CD4-positive, alpha-beta T cell treated with Interleukin-15 for 4 hours (primary cell): ENCODE results near the gene ARL14EP.

ENCODE experiments used
- DNase-seq: peaks from one replicate; pipeline ENCODE4 v3.0.0-alpha.2; 2020; ENCODE audit warnings: low spot score

Gene ARL14EP

GRCh38 chr11:30381879-30382278 is 59.0 kb downstream of the ARL14EP start:
- no peak for DNase-seq
